ENCODE results near the gene ARRB2. TPM values are rescaled to one million over a fixed set of nuclear protein-coding genes. Genes with fewer than 3 reads are reported as not detected.
A peak's percentile ranks its signal among the peaks of the same experiment; 100 is the strongest.

ARRB2 gene
- total RNA-seq, 1 experiment from 2014 or later, result 21.1 TPM

DNA sequence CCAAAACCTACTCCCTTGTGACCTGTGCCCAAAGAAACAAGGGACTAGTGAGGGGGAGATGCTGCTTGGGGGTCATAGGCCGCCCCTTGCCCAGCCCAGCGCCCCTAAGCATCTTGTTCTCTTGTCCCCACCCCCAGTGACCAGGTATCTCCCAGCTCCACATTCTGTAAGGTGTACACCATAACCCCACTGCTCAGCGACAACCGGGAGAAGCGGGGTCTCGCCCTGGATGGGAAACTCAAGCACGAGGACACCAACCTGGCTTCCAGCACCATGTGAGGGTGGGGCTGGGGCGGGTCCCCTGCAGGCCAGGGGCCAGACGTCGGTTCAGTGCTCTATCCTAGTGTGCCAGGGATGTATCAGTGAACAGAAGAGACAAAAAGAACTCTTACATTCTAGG lies 8.7 kb downstream of the ARRB2 start:
- TF ChIP-seq, protein P1, sequence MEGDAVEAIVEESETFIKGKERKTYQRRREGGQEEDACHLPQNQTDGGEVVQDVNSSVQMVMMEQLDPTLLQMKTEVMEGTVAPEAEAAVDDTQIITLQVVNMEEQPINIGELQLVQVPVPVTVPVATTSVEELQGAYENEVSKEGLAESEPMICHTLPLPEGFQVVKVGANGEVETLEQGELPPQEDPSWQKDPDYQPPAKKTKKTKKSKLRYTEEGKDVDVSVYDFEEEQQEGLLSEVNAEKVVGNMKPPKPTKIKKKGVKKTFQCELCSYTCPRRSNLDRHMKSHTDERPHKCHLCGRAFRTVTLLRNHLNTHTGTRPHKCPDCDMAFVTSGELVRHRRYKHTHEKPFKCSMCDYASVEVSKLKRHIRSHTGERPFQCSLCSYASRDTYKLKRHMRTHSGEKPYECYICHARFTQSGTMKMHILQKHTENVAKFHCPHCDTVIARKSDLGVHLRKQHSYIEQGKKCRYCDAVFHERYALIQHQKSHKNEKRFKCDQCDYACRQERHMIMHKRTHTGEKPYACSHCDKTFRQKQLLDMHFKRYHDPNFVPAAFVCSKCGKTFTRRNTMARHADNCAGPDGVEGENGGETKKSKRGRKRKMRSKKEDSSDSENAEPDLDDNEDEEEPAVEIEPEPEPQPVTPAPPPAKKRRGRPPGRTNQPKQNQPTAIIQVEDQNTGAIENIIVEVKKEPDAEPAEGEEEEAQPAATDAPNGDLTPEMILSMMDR (IDR thresholded peaks at IDR 0.05; ENCODE audit: unreplicated experiment), result no peak
- no peak for DNase-seq
- peak overlapping the region; percentile 80 for H3K27ac Mint-ChIP-seq (ENCODE audit: unreplicated experiment)
- CTCF ChIA-PET, result no interaction called here
- peaks cover 40% of the 10 kb centered on the region for H3K4me1 Mint-ChIP-seq (ENCODE audit: low read depth, unreplicated experiment)
- H3K9me3 Mint-ChIP-seq (ENCODE audit: low read depth, unreplicated experiment), result no peaks in the 10 kb centered on the region
- H3K27me3 Mint-ChIP-seq (ENCODE audit: unreplicated experiment), result peaks cover 12% of the 10 kb centered on the region
- intact Hi-C loops (cut with micrococcal nuclease; ENCODE audit: unreplicated experiment), result no loop called here
- peaks cover 20% of the 10 kb centered on the region for H3K36me3 Mint-ChIP-seq (ENCODE audit: insufficient read depth, unreplicated experiment)
- BruUV-seq (replicated peaks), result no TSS peak
- H3K4me3 Mint-ChIP-seq (ENCODE audit: low read depth, unreplicated experiment), result no peak overlapping the region

DNA sequence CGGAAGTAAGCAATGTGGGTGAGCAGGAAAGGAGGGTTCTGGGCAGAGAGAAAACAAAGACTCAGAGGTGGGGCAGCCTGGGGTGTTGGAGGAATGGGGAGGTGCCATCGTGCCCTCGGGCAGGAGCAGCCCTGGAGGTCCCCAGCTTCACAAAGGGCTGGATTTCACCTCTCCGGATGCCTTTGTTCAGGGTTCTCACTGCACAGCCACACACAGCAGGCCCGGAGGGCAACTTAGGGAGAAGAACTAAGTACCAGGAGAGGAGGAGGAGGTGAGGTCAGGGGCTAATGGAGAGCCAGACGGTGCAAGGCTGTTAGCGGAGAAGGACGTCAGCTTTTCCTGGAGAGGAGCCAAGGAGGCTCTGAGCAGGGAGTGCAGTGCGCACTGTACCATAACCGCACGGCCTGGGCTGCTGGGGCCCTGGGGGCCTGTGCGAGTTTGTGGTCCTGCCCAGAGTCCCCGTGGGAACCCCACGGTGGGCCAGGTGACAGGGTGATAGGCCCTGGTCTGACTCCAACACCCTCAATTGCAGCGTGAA lies 9.3 kb downstream of the ARRB2 start:
- Mint-ChIP-seq H3K36me3 (ENCODE audit: insufficient read depth, unreplicated experiment) (peaks cover 20% of the 10 kb centered on the region), H3K4me3 (ENCODE audit: low read depth, unreplicated experiment) (no peak overlapping the region), H3K4me1 (ENCODE audit: low read depth, unreplicated experiment) (peaks cover 40% of the 10 kb centered on the region), H3K27ac (ENCODE audit: unreplicated experiment) (peak overlapping the region; percentile 80), H3K27me3 (ENCODE audit: unreplicated experiment) (peaks cover 12% of the 10 kb centered on the region), H3K9me3 (ENCODE audit: low read depth, unreplicated experiment) (no peaks in the 10 kb centered on the region)
- no TSS peak for BruUV-seq (replicated peaks)
- TF ChIP-seq, protein P1 (IDR thresholded peaks at IDR 0.05; ENCODE audit: unreplicated experiment), result no peak
- peak; percentile 56 for DNase-seq
- intact Hi-C loops (cut with micrococcal nuclease; ENCODE audit: unreplicated experiment), result no loop called here
- CTCF ChIA-PET, result no interaction called here

DNA sequence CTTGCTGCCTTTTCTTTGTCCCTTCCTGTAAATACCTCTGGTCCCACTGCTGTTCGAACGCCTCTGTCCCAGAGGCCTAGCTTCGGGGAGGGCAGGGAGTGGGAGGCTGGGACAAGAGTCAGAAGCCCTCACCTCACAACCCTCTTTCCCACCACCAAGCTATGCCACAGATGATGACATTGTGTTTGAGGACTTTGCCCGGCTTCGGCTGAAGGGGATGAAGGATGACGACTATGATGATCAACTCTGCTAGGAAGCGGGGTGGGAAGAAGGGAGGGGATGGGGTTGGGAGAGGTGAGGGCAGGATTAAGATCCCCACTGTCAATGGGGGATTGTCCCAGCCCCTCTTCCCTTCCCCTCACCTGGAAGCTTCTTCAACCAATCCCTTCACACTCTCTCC lies 10.4 kb downstream of the ARRB2 start:
- Mint-ChIP-seq H3K36me3 (ENCODE audit: insufficient read depth, unreplicated experiment) (peaks cover 23% of the 10 kb centered on the region), H3K4me1 (ENCODE audit: low read depth, unreplicated experiment) (peaks cover 40% of the 10 kb centered on the region), H3K27me3 (ENCODE audit: unreplicated experiment) (peaks cover 21% of the 10 kb centered on the region), H3K4me3 (ENCODE audit: low read depth, unreplicated experiment) (no peak overlapping the region), H3K27ac (ENCODE audit: unreplicated experiment) (no peak overlapping the region), H3K9me3 (ENCODE audit: low read depth, unreplicated experiment) (no peaks in the 10 kb centered on the region)
- intact Hi-C loops (cut with micrococcal nuclease; ENCODE audit: unreplicated experiment), result no loop called here
- DNase-seq, result no peak
- TSS peak; percentile 19 for BruUV-seq (replicated peaks)
- TF ChIP-seq, protein P1 (IDR thresholded peaks at IDR 0.05; ENCODE audit: unreplicated experiment), result no peak
- CTCF ChIA-PET, result interaction anchor here (1.0 to 1.5 kb wide), 2 partner anchors 69 to 166 kb away, joined by 3 to 6 read pairs; partner anchors contain the start of gene MYBBP1A

DNA sequence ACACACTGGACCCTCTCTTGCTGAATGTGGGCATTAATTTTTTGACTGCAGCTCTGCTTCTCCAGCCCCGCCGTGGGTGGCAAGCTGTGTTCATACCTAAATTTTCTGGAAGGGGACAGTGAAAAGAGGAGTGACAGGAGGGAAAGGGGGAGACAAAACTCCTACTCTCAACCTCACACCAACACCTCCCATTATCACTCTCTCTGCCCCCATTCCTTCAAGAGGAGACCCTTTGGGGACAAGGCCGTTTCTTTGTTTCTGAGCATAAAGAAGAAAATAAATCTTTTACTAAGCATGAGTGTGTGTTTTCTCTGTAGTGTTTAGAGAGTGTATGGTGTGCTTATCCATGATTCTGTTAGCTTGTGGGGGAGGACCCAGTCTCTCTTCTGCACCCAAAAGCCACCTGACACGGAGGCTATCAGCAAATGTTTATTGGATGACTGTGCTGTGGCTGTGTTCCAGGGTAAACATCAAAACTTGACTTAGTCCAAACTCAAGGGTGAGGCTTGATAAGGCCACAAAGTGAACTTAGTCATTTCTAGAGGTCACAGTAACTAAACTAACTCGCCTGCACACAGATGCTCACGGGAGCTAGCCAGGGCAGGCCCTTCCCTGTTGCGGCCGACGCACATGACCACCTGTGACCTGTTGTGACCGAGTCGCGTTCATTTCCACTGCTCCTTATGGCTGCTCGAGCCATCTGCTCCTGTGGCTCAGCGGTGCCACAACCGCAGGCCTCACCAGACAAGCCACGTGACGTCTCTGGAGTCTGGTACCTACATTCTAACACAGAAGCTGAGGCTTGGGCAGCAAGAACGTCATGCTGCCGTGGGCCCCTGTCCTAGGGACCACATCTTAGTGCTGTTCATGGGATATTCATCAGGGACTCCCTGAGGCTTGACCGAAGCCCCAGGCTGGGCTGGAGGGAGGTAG lies 11.0 kb downstream of the ARRB2 start:
- intact Hi-C loops (cut with micrococcal nuclease; ENCODE audit: unreplicated experiment), result no loop called here
- CTCF ChIA-PET, result interaction anchor here (1.0 to 1.5 kb wide), 3 partner anchors 11 to 166 kb away, joined by 3 to 6 read pairs (median 6); partner anchors contain the start of genes ARRB2 and MYBBP1A
- H3K4me3 Mint-ChIP-seq (ENCODE audit: low read depth, unreplicated experiment), result no peak overlapping the region

More for the DNA sequence above, 11.0 kb downstream of the ARRB2 start:
- TF ChIP-seq, protein P1 (IDR thresholded peaks at IDR 0.05; ENCODE audit: unreplicated experiment), result no peak
- peak; percentile 63 for DNase-seq
- Mint-ChIP-seq H3K9me3 (ENCODE audit: low read depth, unreplicated experiment) (no peaks in the 10 kb centered on the region), H3K36me3 (ENCODE audit: insufficient read depth, unreplicated experiment) (peaks cover 23% of the 10 kb centered on the region), H3K27ac (ENCODE audit: unreplicated experiment) (peak overlapping the region; percentile 50), H3K4me1 (ENCODE audit: low read depth, unreplicated experiment) (peaks cover 40% of the 10 kb centered on the region), H3K27me3 (ENCODE audit: unreplicated experiment) (peaks cover 27% of the 10 kb centered on the region)
- no TSS peak for BruUV-seq (replicated peaks)
